GM21515 (cell line): ENCODE measurements around the gene TRDN.

Experiments used
- ATAC-seq: cut with Tn5 transposase; IDR thresholded peaks from one replicate; pipeline ENCODE4 v1.9.1; 2021; ENCODE audit not compliant: unreplicated experiment

TRDN gene

GRCh38 chr6:123182998-123183397 lies 453.8 kb downstream of the TRDN start:
- no peak for ATAC-seq

GRCh38 chr6:123176706-123177105 lies 460.0 kb downstream of the TRDN start:
- ATAC-seq = no peak

GRCh38 chr6:123171341-123172115 lies 465.2 kb downstream of the TRDN start:
- ATAC-seq = no peak

- ATAC-seq = no peak
Measured at GRCh38 chr6:123169774-123170095, 467.0 kb downstream of the TRDN start.

- no peak for ATAC-seq
Measured at GRCh38 chr6:123168892-123169773, 467.6 kb downstream of the TRDN start.

GRCh38 chr6:123168466-123168865 lies 468.3 kb downstream of the TRDN start:
- ATAC-seq = no peak
